HepG2 (cell line): ENCODE results near the gene SPRYD4. TPM values are rescaled to one million over a fixed set of nuclear protein-coding genes. Genes with fewer than 3 reads are reported as not detected.
A peak's percentile ranks its signal among the peaks of the same experiment; 100 is the strongest.

ENCODE experiments used
- AGO1 ChIP-seq: fragments of 200-400 bp; formaldehyde crosslinking; IDR thresholded peaks from 2 replicates; pipeline ENCODE4 v1.6.1; 2017; ENCODE audit warnings: mild to moderate bottlenecking, low read depth, low read length, moderate library complexity; ENCODE audit not compliant: poor library complexity, severe bottlenecking
- ARNT ChIP-seq: fragments of 450-650 bp; IDR thresholded peaks from 2 replicates; pipeline ENCODE4 v1.6.1; 2017
- ESRRA ChIP-seq: sonication (generic); formaldehyde crosslinking; IDR thresholded peaks from 2 replicates; pipeline ENCODE4 v1.5.1; 2020; ENCODE audit warnings: mild to moderate bottlenecking, low read depth, missing genetic modification reagents
- ETV5 ChIP-seq: IDR thresholded peaks from 2 replicates; pipeline ENCODE4 v1.6.1; 2018; ENCODE audit warnings: missing biosample characterization, missing genetic modification reagents, inconsistent platforms, borderline replicate concordance
- HOXD1 ChIP-seq: sonication (generic); formaldehyde crosslinking; IDR thresholded peaks from 2 replicates; pipeline ENCODE4 v1.5.0; 2020; ENCODE audit warnings: missing genetic modification reagents
- KDM2A ChIP-seq: sonication (generic); formaldehyde crosslinking; IDR thresholded peaks from 2 replicates; pipeline ENCODE4 v1.4.0; 2020; ENCODE audit warnings: low read depth, missing genetic modification reagents, borderline replicate concordance
- KDM4B ChIP-seq: sonication (generic); formaldehyde crosslinking; IDR thresholded peaks from 2 replicates; pipeline ENCODE4 v1.4.0; 2020; ENCODE audit warnings: missing genetic modification reagents
- PTBP1 ChIP-seq: fragments of 200-400 bp; formaldehyde crosslinking; IDR thresholded peaks from 2 replicates; pipeline ENCODE4 v1.6.1; 2018; ENCODE audit warnings: low read length, low read depth; ENCODE audit not compliant: poor library complexity, severe bottlenecking
- RFXANK ChIP-seq: IDR thresholded peaks from 2 replicates; pipeline ENCODE4 v1.6.1; 2016
- RNF2 ChIP-seq: fragments of 450-650 bp; conservative IDR thresholded peaks from 2 replicates; pipeline ENCODE4 v1.6.1; 2016; ENCODE audit warnings: low read depth
- SIX4 ChIP-seq: sonication (generic); formaldehyde crosslinking; IDR thresholded peaks from 2 replicates; pipeline ENCODE4 v1.4.0; 2020; ENCODE audit warnings: missing genetic modification reagents
- SP4 ChIP-seq: sonication (generic); formaldehyde crosslinking; IDR thresholded peaks from 2 replicates; pipeline ENCODE4 v1.8.1; 2023; ENCODE audit warnings: mild to moderate bottlenecking, missing genetic modification reagents
- ZNF317 ChIP-seq: sonication (generic); formaldehyde crosslinking; IDR thresholded peaks from 2 replicates; pipeline ENCODE4 v1.5.0; 2020; ENCODE audit warnings: mild to moderate bottlenecking, missing genetic modification reagents
- ZNF337 ChIP-seq: sonication (generic); formaldehyde crosslinking; IDR thresholded peaks from 2 replicates; pipeline ENCODE4 v1.5.1; 2020; ENCODE audit warnings: missing genetic modification reagents, low read depth, mild to moderate bottlenecking, borderline replicate concordance
- ZNF383 ChIP-seq: sonication (generic); formaldehyde crosslinking; IDR thresholded peaks from 2 replicates; pipeline ENCODE4 v1.4.0; 2020; ENCODE audit warnings: missing genetic modification reagents, mild to moderate bottlenecking, borderline replicate concordance
- ZNF569 ChIP-seq: sonication (generic); formaldehyde crosslinking; IDR thresholded peaks from 2 replicates; pipeline ENCODE4 v1.5.0; 2020; ENCODE audit warnings: mild to moderate bottlenecking, missing genetic modification reagents, moderate library complexity, borderline replicate concordance
- ZNF605 ChIP-seq: sonication (generic); formaldehyde crosslinking; IDR thresholded peaks from 2 replicates; pipeline ENCODE4 v1.8.0; 2022; ENCODE audit warnings: mild to moderate bottlenecking, missing genetic modification reagents
- ZNF879 ChIP-seq: sonication (generic); formaldehyde crosslinking; IDR thresholded peaks from 2 replicates; pipeline ENCODE4 v1.8.1; 2023; ENCODE audit warnings: missing genetic modification reagents
- polyA plus RNA-seq, 8 experiments: library from polyadenylated mRNA; depleted of rRNA in 3 of 8; stranded (reverse) in 7 of 8; unstranded in 1 of 8; fragments of >200 nt; fragmentation: Illumina TruSeq in 4 of 8; extraction: Trizol in 4 of 8; gene quantifications; 2 replicates each; pipeline versions ENCODE4 v1.2.1 to v1.2.3, GENCODE V29; 2011 to 2016; ENCODE audit warnings: low read depth in 4 of 8, missing spikeins in 1 of 8, mixed read lengths in 1 of 8; ENCODE audit not compliant: insufficient read depth in 1 of 8
- total RNA-seq, 5 experiments: library from RNA; depleted of rRNA; stranded (reverse); fragments of >200 nt; fragmentation: Illumina TruSeq; extraction: Trizol; gene quantifications; 2 replicates each; pipeline ENCODE4 v1.2.3, GENCODE V29; 2016; ENCODE audit warnings: low read depth in 1 of 5
- TF ChIP-seq, protein P1 (sequence below): sonication (generic); formaldehyde crosslinking; IDR thresholded peaks from 2 replicates; pipeline ENCODE4 v1.8.1; 2023; ENCODE audit warnings: missing genetic modification reagents, mild to moderate bottlenecking, borderline replicate concordance
- TF ChIP-seq, protein P2 (sequence below): sonication (generic); formaldehyde crosslinking; IDR thresholded peaks from 2 replicates; pipeline ENCODE4 v1.8.1; 2022; ENCODE audit warnings: low read depth, mild to moderate bottlenecking, missing genetic modification reagents
- TF ChIP-seq, protein P3 (sequence below): sonication (generic); formaldehyde crosslinking; IDR thresholded peaks from 2 replicates; pipeline ENCODE4 v1.5.0; 2020; ENCODE audit warnings: missing genetic modification reagents
- TF ChIP-seq, protein P4 (sequence below): sonication (generic); formaldehyde crosslinking; IDR thresholded peaks from 2 replicates; pipeline ENCODE4 v1.8.1; 2023; ENCODE audit warnings: mild to moderate bottlenecking, missing genetic modification reagents

Gene SPRYD4
- total and polyA plus RNA-seq, 2 of the 13 experiments (the other 11 are each of a cell fraction or from before 2014, with no cell fraction given) = 3.9 to 4.5 TPM

DNA sequence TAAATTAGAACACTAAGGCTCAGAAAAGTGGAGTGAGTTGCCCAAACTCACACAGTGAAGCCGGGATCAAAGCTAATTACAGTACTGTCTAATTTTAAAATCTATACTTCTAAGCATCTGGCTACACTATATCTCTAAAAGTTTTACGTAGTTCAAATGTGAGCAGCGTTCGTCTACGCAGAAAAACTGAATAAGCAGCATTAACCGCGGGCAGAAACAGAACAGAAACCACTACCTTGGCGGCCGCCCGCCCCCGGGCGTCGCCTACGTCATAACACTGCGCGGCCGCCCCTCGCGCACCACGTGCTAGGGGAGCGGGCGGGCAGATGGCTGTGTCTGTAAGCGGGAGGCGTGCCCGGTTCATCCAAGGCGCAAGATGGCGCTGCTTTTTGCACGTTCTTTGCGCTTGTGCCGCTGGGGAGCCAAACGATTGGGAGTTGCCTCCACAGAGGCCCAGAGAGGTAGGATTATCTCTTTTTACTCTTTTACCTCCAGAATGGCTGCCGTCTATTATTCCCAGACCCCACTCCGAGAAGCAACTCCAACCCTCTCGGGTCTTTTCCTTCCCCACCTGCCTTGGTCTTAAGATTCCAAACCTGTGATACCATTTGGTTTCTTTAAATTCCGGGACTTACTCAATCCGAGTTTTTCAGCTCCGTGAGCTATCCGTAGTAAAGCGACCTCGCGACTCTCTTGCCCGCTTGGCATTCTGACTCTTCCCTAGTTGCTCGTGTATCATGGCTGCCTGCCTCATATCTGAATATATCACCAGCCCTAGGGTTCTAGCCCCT lies at the start of gene SPRYD4 (continued):
- TF ChIP-seq ETV5 (CRISPR knock-in tag) (peak; percentile 42; the same call in 1 of the 2 replicates), KDM4B (peak; percentile 88), ZNF337 (CRISPR knock-in tag) (peak; percentile 80; the same call in 1 of the 2 replicates), ZNF383 (CRISPR knock-in tag) (0 out of 2 replicates have a peak, but pooled peaks have one; percentile 31), SIX4 (CRISPR knock-in tag) (peak; percentile 46; the same call in 1 of the 2 replicates), ARNT (no peak), ZNF879 (CRISPR knock-in tag) (0 out of 2 replicates have a peak, but pooled peaks have one; percentile 40), PTBP1 (no peak), ESRRA (CRISPR knock-in tag) (peak; percentile 75; the same call in 1 of the 2 replicates), ZNF605 (peak; percentile 94), ZNF569 (CRISPR knock-in tag) (peak; percentile 95; the same call in 1 of the 2 replicates), KDM2A (CRISPR knock-in tag) (peak; percentile 98), RNF2 (0 out of 2 replicates have a peak, but pooled peaks have one; percentile 52), SP4 (CRISPR knock-in tag) (peak; percentile 85; the same call in 1 of the 2 replicates), AGO1 (peak; percentile 75), HOXD1 (CRISPR knock-in tag) (no peak; the same call in 1 of the 2 replicates), RFXANK (peak; percentile 57; the same call in 1 of the 2 replicates), ZNF317 (CRISPR knock-in tag) (no peak; the same call in 1 of the 2 replicates)
- TF ChIP-seq, protein P1, sequence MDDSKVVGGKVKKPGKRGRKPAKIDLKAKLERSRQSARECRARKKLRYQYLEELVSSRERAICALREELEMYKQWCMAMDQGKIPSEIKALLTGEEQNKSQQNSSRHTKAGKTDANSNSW = peak; percentile 53; the same call in 1 of the 2 replicates
- TF ChIP-seq, protein P2, sequence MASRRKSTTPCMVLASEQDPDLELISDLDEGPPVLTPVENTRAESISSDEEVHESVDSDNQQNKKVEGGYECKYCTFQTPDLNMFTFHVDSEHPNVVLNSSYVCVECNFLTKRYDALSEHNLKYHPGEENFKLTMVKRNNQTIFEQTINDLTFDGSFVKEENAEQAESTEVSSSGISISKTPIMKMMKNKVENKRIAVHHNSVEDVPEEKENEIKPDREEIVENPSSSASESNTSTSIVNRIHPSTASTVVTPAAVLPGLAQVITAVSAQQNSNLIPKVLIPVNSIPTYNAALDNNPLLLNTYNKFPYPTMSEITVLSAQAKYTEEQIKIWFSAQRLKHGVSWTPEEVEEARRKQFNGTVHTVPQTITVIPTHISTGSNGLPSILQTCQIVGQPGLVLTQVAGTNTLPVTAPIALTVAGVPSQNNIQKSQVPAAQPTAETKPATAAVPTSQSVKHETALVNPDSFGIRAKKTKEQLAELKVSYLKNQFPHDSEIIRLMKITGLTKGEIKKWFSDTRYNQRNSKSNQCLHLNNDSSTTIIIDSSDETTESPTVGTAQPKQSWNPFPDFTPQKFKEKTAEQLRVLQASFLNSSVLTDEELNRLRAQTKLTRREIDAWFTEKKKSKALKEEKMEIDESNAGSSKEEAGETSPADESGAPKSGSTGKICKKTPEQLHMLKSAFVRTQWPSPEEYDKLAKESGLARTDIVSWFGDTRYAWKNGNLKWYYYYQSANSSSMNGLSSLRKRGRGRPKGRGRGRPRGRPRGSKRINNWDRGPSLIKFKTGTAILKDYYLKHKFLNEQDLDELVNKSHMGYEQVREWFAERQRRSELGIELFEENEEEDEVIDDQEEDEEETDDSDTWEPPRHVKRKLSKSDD = peak; percentile 92
- TF ChIP-seq, protein P3, sequence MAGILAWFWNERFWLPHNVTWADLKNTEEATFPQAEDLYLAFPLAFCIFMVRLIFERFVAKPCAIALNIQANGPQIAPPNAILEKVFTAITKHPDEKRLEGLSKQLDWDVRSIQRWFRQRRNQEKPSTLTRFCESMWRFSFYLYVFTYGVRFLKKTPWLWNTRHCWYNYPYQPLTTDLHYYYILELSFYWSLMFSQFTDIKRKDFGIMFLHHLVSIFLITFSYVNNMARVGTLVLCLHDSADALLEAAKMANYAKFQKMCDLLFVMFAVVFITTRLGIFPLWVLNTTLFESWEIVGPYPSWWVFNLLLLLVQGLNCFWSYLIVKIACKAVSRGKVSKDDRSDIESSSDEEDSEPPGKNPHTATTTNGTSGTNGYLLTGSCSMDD (CRISPR knock-in tag) = no peak
- TF ChIP-seq, protein P4, sequence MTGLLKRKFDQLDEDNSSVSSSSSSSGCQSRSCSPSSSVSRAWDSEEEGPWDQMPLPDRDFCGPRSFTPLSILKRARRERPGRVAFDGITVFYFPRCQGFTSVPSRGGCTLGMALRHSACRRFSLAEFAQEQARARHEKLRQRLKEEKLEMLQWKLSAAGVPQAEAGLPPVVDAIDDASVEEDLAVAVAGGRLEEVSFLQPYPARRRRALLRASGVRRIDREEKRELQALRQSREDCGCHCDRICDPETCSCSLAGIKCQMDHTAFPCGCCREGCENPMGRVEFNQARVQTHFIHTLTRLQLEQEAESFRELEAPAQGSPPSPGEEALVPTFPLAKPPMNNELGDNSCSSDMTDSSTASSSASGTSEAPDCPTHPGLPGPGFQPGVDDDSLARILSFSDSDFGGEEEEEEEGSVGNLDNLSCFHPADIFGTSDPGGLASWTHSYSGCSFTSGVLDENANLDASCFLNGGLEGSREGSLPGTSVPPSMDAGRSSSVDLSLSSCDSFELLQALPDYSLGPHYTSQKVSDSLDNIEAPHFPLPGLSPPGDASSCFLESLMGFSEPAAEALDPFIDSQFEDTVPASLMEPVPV (CRISPR knock-in tag) = peak; percentile 77
